Measurements from ENCODE around the gene LRRC7. TPM values are rescaled to one million over a fixed set of nuclear protein-coding genes. Genes with fewer than 3 reads are reported as not detected.
A peak's percentile ranks its signal among the peaks of the same experiment; 100 is the strongest.

LRRC7 gene
- total and polyA plus RNA-seq, 2 donors from 2014 or later = 0.19 to 0.37 TPM

- no peak for TF ChIP-seq CTCF (IDR thresholded peaks at IDR 0.05; ENCODE audit: borderline replicate concordance, extremely low read depth, insufficient read depth)
- peak in 1 of 5 donors; percentile 3 for DNase-seq
- H3K4me3 ChIP-seq (ENCODE audit: low read length in 3 of 3) = no peak overlapping the region
- no peaks in the 10 kb centered on the region for H3K9me3 ChIP-seq (ENCODE audit: control insufficient read depth in 2 of 3, insufficient read depth in 1 of 3, low read length in 3 of 3)
- H3K36me3 ChIP-seq (ENCODE audit: control insufficient read depth in 2 of 3, insufficient read depth in 3 of 3, low read length in 3 of 3) = no peaks in the 10 kb centered on the region
- intact Hi-C loops (cut with DNase I) = no loop called here
- no peaks in the 10 kb centered on the region for H3K4me1 ChIP-seq (ENCODE audit: control insufficient read depth in 2 of 3, insufficient read depth in 2 of 3, low read depth in 1 of 3, low read length in 3 of 3)
- H3K27me3 ChIP-seq (ENCODE audit: control insufficient read depth, insufficient read depth, low read length) = no peaks in the 10 kb centered on the region
- H3K9ac ChIP-seq (ENCODE audit: low read length in 3 of 3) = no peak overlapping the region
- no peak for FAIRE-seq
- H3K27ac ChIP-seq (ENCODE audit: low read depth in 2 of 2, low read length in 2 of 2) = no peak overlapping the region
Measured at GRCh38 chr1:69824932-69825331, 257.2 kb downstream of the LRRC7 start.

DNA sequence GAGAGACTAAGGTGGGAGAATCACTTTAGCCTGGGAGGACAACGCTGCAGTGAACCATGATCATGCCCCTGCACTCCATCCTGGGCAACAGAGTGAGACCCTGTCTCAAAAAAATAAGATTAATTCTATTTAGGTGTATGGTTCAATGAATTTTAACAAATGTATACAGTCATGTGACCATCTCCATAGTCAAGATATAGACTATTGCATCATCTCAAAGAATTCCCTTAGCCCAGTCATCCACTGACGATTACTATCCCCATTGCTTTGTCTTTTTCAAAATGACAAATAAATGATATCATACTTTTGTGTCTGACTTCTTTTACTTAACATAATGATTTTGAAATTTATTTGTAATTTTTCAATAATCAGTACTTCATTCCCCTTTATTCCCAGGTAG lies 260.0 kb downstream of the LRRC7 start:
- intact Hi-C loops (cut with DNase I) = no loop called here
- Histone ChIP-seq H3K27me3 (ENCODE audit: control insufficient read depth, insufficient read depth, low read length) (no peaks in the 10 kb centered on the region), H3K9ac (ENCODE audit: low read length in 3 of 3) (no peak overlapping the region), H3K4me3 (ENCODE audit: low read length in 3 of 3) (no peak overlapping the region), H3K36me3 (ENCODE audit: control insufficient read depth in 2 of 3, insufficient read depth in 3 of 3, low read length in 3 of 3) (no peaks in the 10 kb centered on the region), H3K27ac (ENCODE audit: low read depth in 2 of 2, low read length in 2 of 2) (no peak overlapping the region), H3K4me1 (ENCODE audit: control insufficient read depth in 2 of 3, insufficient read depth in 2 of 3, low read depth in 1 of 3, low read length in 3 of 3) (no peaks in the 10 kb centered on the region), H3K9me3 (ENCODE audit: control insufficient read depth in 2 of 3, insufficient read depth in 1 of 3, low read length in 3 of 3) (no peaks in the 10 kb centered on the region)
- no peak for TF ChIP-seq CTCF (IDR thresholded peaks at IDR 0.05; ENCODE audit: borderline replicate concordance, extremely low read depth, insufficient read depth)
- DNase-seq = no peak
- FAIRE-seq = no peak

GRCh38 chr1:69833536-69833935 lies 265.8 kb downstream of the LRRC7 start:
- H3K27me3 ChIP-seq (ENCODE audit: control insufficient read depth, insufficient read depth, low read length) = no peaks in the 10 kb centered on the region
- DNase-seq = no peak
- no peak overlapping the region for H3K9ac ChIP-seq (ENCODE audit: low read length in 3 of 3)
- no peak overlapping the region for H3K4me3 ChIP-seq (ENCODE audit: low read length in 3 of 3)
- intact Hi-C loops (cut with DNase I) = no loop called here
- no peaks in the 10 kb centered on the region for H3K4me1 ChIP-seq (ENCODE audit: control insufficient read depth in 2 of 3, insufficient read depth in 2 of 3, low read depth in 1 of 3, low read length in 3 of 3)
- no peaks in the 10 kb centered on the region for H3K36me3 ChIP-seq (ENCODE audit: control insufficient read depth in 2 of 3, insufficient read depth in 3 of 3, low read length in 3 of 3)
- TF ChIP-seq CTCF (IDR thresholded peaks at IDR 0.05; ENCODE audit: borderline replicate concordance, extremely low read depth, insufficient read depth) = no peak
- H3K9me3 ChIP-seq (ENCODE audit: control insufficient read depth in 2 of 3, insufficient read depth in 1 of 3, low read length in 3 of 3) = no peaks in the 10 kb centered on the region
- no peak for FAIRE-seq
- H3K27ac ChIP-seq (ENCODE audit: low read depth in 2 of 2, low read length in 2 of 2) = no peak overlapping the region

- no peak overlapping the region for H3K4me3 ChIP-seq (ENCODE audit: low read length in 3 of 3)
- no peak overlapping the region for H3K27ac ChIP-seq (ENCODE audit: low read depth in 2 of 2, low read length in 2 of 2)
- FAIRE-seq (no peak), DNase-seq (no peak)
- no peaks in the 10 kb centered on the region for H3K27me3 ChIP-seq (ENCODE audit: control insufficient read depth, insufficient read depth, low read length)
- no peaks in the 10 kb centered on the region for H3K9me3 ChIP-seq (ENCODE audit: control insufficient read depth in 2 of 3, insufficient read depth in 1 of 3, low read length in 3 of 3)
- H3K9ac ChIP-seq (ENCODE audit: low read length in 3 of 3) = no peak overlapping the region
- no peaks in the 10 kb centered on the region for H3K36me3 ChIP-seq (ENCODE audit: control insufficient read depth in 2 of 3, insufficient read depth in 3 of 3, low read length in 3 of 3)
- intact Hi-C loops (cut with DNase I) = no loop called here
- H3K4me1 ChIP-seq (ENCODE audit: control insufficient read depth in 2 of 3, insufficient read depth in 2 of 3, low read depth in 1 of 3, low read length in 3 of 3) = no peaks in the 10 kb centered on the region
- TF ChIP-seq CTCF (IDR thresholded peaks at IDR 0.05; ENCODE audit: borderline replicate concordance, extremely low read depth, insufficient read depth) = no peak
Measured at GRCh38 chr1:69834336-69834735, 266.6 kb downstream of the LRRC7 start.
